Activated T-cell treated with anti-CD3 and anti-CD28 coated beads, Interleukin-2, amount 50 U/mL, for 1 hour (primary cell): ENCODE measurements around the gene HAUS2.
"Not testable (repeated sequence)": the region's sequence is repeated elsewhere in the genome, so short reads cannot be mapped to it uniquely, and the experiment has no call there.

Source experiments
- DNase-seq: peaks from one replicate; pipeline ENCODE4 v3.0.0-alpha.2; 2020

The HAUS2 gene

GRCh38 chr15:42548249-42549031 lies at the start of gene HAUS2, which contains the start of gene LRRC57:
TSS of gene HAUS2 (plus strand) at chr15:42548838. CDS start at chr15:42548873, 35 bp downstream.
TSS of gene LRRC57 (minus strand) at chr15:42548793. CDS start at chr15:42548434, 359 bp downstream.
- DNase-seq = peak; percentile 92

GRCh38 chr15:42499858-42500609 lies 48.6 kb upstream of the HAUS2 start:
- DNase-seq = no peak

- no peak for DNase-seq
These were observed 46.2 kb upstream of the HAUS2 start for GRCh38 chr15:42502477-42502876.

- DNase-seq = no peak
These were observed 44.8 kb upstream of the HAUS2 start for GRCh38 chr15:42503825-42504224.

- DNase-seq = no peak
These were observed 44.0 kb upstream of the HAUS2 start for GRCh38 chr15:42504631-42505030.

- no peak for DNase-seq
These were observed 41.1 kb upstream of the HAUS2 start for GRCh38 chr15:42507514-42507913.

GRCh38 chr15:42508263-42508690 lies 40.4 kb upstream of the HAUS2 start:
- no peak for DNase-seq

GRCh38 chr15:42510258-42511006 lies 38.2 kb upstream of the HAUS2 start:
- no peak for DNase-seq

GRCh38 chr15:42511007-42511391 lies 37.6 kb upstream of the HAUS2 start:
- DNase-seq = no peak

- no peak for DNase-seq
These were observed 25.3 kb upstream of the HAUS2 start for GRCh38 chr15:42523331-42523730.

GRCh38 chr15:42528970-42529369 lies 19.7 kb upstream of the HAUS2 start:
- no peak for DNase-seq

- no peak for DNase-seq
These were observed 15.4 kb upstream of the HAUS2 start for GRCh38 chr15:42533246-42533645.

- no peak for DNase-seq
These were observed 3.6 kb upstream of the HAUS2 start for GRCh38 chr15:42544853-42545629.

GRCh38 chr15:42547918-42548248 lies 755 bp upstream of the HAUS2 start:
- DNase-seq = no peak

GRCh38 chr15:42549032-42549491 lies 424 bp downstream of the HAUS2 start:
- no peak for DNase-seq

- DNase-seq = no peak
These were observed 1.2 kb downstream of the HAUS2 start for GRCh38 chr15:42549741-42550392.

GRCh38 chr15:42553554-42553953 lies 4.9 kb downstream of the HAUS2 start:
- DNase-seq = no peak

- DNase-seq = not testable (repeated sequence)
These were observed 8.0 kb downstream of the HAUS2 start for GRCh38 chr15:42556550-42557207.

GRCh38 chr15:42558739-42559138 lies 10.1 kb downstream of the HAUS2 start:
- DNase-seq = no peak

- DNase-seq = peak; percentile 96
These were observed 26.8 kb downstream of the HAUS2 start, which contains the start of gene STARD9 for GRCh38 chr15:42575188-42576039. TSS of gene STARD9 (plus strand) at chr15:42575606. CDS start at chr15:42575716, 110 bp downstream.
